Hematopoietic multipotent progenitor cell treated with erythropoietin and hydrocortisone succinate and interleukin-3 and kit ligand, for 15 days (in vitro differentiated cells): Measurements from ENCODE around the gene RIPOR3.
"Not testable (repeated sequence)": the region's sequence is repeated elsewhere in the genome, so short reads cannot be mapped to it uniquely, and the experiment has no call there.

Source experiments
- DNase-seq: peaks from one replicate; pipeline ENCODE4 v3.0.0-alpha.2; 2015; ENCODE audit warnings: low spot score

Gene RIPOR3

DNA sequence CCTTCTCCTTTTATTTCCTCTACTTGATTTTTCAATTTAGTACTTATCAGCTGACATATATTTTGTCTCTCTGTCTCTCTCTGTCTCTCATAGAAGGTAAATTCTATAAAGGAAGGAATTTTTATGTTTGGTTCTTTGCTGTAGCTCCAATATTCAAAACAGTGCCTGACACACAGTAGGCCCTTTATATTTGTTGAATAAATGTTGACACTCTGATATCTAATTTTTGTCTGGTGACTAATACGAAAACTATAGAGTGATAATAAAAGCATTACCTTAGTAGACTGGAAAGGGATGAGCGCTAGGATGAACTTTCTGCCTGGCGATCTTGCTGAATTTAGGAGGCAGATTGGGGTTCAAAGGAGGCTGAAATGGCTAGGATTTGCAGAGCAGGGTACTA, 138.4 kb downstream of the RIPOR3 start:
- no peak for DNase-seq

DNA sequence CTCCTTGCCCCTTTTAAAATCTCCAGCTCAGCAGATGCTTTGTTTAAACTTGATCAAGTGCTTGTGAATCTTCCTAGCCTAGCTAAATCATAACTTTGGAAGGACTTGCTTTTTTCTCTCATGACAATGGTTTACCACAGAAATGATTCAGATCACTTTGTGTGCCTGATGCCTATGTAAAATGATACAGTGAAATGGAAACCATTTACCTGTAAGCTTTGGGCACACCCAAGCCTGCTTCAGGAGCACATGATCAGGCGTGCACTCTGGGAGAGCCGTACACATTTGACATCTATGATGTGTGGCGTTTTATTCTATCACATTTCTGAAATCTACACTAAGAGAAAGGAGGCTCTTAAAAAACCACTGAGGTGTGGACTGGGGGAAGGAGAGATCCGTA, 140.1 kb downstream of the RIPOR3 start:
- DNase-seq, result no peak

DNA sequence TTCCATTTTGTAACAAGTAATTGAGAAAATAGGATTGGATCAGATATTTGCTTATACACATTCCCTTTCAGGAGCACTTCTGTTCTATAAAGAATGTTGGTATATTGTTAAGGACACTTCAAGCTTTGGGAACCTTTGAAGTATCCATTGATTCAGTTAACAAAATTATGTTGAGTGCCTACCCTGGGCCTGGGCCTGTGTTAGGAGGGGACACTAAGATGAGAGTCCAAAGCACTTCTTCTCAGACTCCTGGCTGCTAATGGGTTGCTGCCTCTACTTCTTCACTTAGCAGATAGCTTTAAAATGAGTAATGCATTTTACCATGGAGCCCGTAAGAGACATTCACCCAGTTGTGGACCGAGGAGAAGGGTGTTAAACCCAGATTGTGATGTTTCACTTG, 140.8 kb downstream of the RIPOR3 start:
- DNase-seq, result no peak

DNA sequence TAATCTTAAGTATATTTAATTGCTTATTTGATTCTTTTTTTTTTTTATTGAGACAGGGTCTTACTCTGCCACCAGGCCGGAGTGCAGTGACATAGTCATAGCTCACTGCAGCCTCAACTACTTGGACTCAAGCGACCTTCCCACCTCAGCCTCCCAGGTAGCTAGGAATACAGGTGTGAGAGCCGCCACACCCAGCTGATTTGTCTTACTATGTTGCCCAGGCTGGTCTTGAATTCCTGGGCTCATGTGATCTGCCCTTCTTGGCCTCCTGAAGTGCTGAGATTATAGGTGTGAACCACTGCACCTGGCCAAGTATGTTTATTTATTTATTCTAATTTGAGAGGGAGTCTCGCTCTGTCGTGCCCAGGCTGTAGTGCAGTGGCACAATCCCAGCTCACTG, 142.9 kb downstream of the RIPOR3 start:
- DNase-seq, result no peak

DNA sequence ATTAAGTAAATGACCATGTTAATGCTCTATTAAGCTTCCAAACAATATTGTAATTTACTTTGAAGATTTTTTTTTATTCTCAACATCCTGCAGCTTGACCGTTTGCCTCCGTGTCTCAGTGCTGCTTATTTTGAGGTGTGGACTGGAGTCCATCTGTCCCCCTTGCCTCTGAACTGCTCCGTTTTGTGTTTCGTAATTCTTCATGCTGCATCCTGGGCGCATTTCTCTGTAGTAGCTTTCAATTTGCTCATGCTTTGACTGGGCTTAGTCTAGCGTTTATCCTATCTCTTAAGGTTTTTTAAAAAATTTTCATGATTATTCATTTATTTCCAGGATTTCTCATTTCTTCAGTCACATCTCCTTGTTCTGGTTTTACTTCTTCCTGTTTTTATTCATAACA, 143.4 kb downstream of the RIPOR3 start:
- no peak for DNase-seq

DNA sequence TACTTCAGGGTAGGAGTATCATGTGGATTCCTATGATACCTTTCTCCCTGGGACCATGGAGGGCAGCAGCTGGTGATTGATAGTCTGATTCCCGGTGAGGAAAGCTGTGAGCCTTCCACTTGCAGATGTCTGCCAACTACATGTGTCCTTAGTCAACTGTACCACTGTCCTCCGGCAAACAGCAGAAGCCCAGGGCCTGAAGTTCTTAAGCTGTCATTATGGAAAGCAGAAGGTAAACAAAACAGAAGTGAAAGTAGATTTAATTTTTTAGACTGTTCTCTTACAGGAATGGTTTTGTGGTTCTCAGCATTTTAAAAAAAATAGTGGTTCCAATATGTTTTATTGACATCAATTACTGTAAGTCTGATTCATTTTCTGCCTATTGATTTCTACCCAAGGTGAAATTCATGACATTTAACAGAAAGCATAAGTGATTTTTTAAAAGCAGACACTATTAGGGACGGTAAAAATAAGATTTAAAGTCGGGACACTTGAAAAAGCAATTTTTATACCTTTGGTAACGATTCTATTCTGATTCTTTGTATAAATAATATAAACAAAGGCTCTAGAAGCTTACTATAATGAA, 144.5 kb downstream of the RIPOR3 start:
- no peak for DNase-seq

DNA sequence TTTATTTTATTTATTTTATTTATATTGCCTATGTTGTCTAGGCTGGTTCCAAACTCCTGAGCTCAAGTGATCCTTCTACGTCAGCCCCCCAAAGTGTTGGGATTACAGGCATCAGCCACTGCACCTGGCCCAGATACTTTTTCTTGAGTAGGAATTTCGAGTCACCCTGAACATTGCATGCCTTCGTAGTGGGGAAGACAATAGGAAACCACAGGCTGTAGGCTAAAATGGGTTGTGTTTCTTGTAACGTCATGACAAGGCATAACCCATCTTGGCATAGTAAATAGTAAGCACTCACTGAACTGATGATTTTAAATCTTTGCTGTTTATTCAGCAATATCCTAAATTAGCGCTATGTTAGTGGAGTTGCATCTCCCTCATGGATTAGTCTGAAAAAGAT, 146.2 kb downstream of the RIPOR3 start:
- no peak for DNase-seq

DNA sequence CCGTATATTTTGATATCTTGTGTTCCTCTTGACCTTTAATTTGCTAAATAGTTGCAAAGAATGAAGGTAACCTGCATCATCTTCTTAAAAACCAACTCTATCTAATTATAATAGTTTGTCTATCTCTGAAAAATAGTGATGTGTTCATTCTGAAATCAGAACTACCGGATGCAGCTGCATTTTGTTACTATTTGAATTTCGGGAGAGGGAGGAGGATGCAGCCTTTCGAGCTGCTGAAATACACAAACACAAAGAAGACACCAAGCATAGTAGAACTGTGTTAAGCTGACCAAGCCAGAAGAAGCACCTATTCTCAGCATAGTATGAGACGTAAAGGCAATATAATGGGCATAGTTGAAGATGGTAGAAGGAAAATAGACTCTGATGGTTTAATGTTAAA, 148.0 kb downstream of the RIPOR3 start:
- no peak for DNase-seq

DNA sequence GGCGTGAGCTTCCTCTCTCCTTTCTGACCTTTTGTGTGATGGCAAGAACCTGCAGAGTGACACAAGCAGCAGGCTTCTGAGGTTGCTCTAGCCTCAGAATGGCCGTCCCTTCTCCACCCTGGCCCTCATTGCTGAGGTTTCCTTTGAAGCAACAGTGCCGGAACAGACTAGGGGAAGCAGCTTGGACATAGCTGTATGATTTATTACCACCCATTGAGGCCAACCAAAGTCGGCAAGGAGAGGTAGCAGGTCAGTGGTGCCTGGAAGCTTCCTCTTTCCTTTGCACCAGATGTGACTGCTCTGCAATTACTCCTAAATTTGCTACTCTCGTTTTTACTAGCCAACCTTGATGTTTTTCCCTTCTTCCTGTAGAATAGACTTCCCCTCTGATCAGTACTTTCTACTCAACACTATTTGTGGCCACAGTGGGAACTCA, 149.7 kb downstream of the RIPOR3 start:
- no peak for DNase-seq

DNA sequence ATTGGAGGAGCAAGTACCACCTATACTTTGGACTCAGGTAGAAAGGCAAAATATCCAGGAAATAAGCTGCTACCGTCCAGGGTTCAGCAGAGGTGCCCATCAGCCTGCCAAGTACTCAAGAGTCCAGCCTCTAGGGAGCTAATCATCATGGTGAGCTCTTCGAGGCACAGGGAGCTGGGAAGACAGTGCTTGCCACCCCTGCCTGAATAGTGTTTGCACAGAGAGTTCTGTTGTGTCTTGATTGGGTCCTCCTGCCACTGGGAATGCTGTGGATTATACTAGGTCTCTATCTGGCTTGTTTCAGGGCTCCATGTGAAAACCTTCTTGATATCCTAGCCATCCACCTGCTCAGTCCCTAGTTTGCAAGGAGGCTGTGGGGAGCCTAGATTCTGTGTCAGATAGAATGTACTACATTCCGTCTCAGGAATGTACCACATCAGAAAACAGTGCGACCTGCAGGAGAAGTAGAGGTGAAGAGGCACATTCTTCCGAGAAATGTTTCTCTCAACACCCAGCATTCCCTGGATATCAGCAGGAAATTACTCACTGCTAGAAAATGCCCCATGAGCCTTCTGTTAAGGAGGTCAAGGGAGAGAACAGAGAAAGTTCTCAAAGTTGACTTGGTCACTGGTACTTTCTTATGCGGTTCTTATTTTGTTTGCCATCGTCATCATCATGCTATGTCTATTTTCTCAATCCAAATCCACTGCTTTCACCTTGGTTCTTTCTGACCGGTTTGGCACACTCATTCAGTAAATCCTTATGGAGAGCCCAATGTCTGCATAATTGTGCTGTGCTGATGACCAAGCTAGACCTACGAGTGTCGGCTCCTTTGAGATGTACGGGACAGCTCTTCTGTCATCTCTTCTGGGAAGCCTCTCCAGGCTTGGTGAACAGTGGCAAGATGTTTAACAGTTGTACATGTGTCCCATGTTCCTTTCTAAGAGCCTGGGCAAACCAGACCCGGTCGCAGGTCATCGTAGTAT, 150.4 kb downstream of the RIPOR3 start:
- no peak for DNase-seq

DNA sequence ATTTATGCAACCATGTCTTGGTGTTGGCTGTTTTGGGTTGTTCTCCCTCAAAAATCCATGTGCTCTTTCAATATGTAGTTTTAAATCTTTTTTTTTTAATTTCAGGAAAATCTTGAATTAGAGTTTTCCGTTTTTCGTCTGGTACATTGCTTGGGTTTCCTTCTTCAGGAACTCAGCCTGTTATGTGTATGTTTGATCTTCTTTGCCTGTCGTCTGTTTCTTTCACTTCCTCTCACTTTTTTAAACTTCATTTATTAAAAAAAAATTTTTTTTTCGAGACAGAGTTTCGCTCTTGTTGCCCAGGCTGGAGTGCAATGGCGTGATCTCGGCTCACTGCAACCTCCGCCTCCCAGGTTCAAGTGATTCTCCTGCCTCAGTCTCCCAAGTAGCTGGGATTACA, 151.5 kb downstream of the RIPOR3 start:
- not testable (repeated sequence) for DNase-seq

DNA sequence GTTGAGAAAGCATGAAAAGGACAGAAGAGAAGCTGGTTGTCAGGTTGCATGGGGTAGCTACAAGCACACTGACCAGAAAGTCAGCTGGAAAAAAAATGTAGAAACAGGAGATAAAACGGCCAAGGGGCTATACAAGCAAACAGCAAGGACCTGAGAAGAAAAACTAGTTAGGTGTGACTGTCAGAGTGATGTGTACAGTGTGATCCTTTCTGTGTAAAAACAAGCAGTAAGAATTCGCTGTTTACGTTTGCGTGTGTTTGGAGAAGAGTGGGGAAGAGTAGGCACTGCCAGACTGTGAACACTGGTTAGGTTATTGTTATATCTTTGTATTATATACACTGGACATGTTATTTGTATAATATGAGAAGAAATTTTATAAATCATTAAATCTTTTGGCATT, 153.1 kb downstream of the RIPOR3 start:
- no peak for DNase-seq

DNA sequence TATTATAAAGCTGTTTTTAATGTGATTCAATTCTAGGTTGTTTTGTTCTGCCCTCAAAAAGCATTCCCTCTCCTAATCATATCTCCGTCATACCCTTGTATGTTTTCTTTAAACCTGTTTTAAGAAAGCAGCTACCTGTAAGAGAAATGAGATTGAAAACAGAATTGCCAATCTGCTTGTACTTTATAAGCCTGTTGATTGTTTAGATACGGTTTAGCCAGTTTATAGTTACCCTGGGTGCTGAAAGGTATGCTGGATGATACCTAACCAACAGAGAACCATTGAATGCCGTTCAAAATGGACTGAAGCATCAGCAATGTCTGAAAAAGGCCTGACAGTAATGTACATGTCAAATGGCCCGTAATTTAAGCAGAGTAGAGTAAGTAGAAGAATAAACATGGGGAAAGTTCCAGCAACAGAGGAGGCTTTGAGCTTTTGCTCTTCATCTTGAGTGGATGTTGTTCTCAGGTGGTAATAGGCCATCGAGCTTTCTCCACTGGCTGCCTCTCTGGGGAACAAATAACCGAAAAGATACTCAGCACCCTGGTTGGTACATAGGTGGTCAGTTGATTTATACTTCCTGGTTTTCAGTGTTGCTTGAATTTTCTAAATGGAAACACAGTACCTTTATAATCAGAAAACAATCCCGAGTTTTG, 153.7 kb downstream of the RIPOR3 start:
- DNase-seq, result no peak

DNA sequence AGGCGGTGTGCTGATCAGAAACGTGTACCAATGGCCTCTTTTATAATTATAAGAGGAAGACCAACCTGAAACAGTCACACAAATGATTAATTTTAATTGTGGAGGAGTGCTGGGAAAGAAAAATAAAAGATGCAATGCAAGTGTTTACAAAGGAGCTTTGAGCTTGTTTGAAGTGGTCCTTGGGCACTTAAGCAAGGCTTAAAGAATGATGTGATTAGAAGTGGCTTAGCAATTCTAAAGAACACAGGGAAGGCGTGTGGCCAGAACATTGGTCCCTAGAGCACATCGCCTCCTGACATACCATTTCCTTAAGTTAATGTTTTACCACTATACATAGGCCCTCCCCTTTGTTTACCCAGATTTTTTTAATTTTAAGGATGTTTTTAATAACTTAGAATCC, 155.0 kb downstream of the RIPOR3 start:
- no peak for DNase-seq
